HFF-Myc (cell line): ENCODE results near the gene TMEM94.
"Not testable (repeated sequence)": the region's sequence is repeated elsewhere in the genome, so short reads cannot be mapped to it uniquely, and the experiment has no call there.

Experiments
- DNase-seq: peaks from one replicate; pipeline ENCODE4 v3.0.0-alpha.2; 2011; ENCODE audit warnings: low read depth; ENCODE audit errors: extremely low read depth
- H3K4me3 ChIP-seq: replicated peaks from 2 replicates; pipeline ENCODE4 v1.5.1; 2011; ENCODE audit warnings: low read depth, mild to moderate bottlenecking, control low read depth, low read length
- TF ChIP-seq, protein P1 (sequence below): IDR thresholded peaks from 2 replicates; pipeline ENCODE4 v1.5.1; 2012; ENCODE audit warnings: mild to moderate bottlenecking, low read depth, low read length, control low read depth; ENCODE audit errors: missing control alignments

TMEM94 gene

GRCh38 chr17:75454193-75454592 lies 2.2 kb upstream of the TMEM94 start:
- no peak overlapping the region for H3K4me3 ChIP-seq
- DNase-seq: no peak
- TF ChIP-seq, protein P1, sequence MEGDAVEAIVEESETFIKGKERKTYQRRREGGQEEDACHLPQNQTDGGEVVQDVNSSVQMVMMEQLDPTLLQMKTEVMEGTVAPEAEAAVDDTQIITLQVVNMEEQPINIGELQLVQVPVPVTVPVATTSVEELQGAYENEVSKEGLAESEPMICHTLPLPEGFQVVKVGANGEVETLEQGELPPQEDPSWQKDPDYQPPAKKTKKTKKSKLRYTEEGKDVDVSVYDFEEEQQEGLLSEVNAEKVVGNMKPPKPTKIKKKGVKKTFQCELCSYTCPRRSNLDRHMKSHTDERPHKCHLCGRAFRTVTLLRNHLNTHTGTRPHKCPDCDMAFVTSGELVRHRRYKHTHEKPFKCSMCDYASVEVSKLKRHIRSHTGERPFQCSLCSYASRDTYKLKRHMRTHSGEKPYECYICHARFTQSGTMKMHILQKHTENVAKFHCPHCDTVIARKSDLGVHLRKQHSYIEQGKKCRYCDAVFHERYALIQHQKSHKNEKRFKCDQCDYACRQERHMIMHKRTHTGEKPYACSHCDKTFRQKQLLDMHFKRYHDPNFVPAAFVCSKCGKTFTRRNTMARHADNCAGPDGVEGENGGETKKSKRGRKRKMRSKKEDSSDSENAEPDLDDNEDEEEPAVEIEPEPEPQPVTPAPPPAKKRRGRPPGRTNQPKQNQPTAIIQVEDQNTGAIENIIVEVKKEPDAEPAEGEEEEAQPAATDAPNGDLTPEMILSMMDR: no peak

DNA sequence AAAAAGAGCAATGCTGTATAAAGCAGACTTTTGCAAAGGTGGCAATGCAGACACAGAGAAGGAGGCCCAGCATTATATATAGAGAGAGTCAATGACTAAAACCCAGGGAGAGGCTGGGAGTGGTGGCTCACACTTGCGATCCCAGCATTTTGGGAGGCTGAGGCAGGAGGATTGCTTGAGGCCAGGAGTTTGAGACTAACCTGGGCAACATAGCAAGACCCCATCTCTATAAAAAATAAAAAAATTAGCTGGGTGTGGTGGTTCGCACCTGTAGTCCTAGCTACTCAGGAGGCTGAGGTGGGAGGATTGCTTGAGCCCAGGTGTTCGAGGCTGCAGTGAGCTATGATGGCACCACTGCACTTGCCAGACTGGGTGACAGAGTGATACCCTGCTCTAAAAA lies 1.8 kb upstream of the TMEM94 start:
- DNase-seq, H3K4me3 ChIP-seq: not testable (repeated sequence)

GRCh38 chr17:75456039-75456416 lies 407 bp upstream of the TMEM94 start:
- TF ChIP-seq, protein P1: no peak
- DNase-seq: no peak
- H3K4me3 ChIP-seq: peak overlapping the region; percentile 68

DNA sequence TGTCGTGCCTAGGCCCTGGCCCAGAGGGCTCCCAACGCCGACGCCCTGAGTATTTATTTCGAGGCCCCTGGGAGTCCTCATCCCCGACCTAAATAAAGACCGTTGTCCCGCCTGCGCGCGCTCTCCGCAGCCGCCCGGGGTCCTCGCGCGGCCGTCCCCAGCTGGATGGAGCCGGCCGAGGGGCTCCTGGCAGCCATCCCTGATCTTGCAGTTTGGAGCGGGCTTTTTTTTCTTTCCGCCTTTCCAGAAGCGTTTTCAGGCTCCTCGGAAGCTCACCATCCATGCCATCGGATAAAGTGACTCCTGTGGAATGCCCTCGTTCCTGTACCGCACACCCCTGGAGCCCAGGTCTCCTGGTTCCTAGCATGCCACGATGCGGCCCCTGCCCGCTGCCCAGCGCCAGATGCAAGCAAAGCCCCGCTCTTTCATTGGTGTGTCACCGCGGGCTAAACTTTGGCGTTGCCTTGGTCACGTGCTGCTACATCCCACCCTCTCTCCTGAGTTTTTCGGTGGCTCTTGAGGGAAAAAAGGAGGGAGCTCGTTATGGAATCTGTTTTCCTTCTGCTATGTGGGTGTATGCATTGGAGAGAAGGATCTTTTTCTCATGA lies 716 bp downstream of the TMEM94 start:
- DNase-seq: no peak
- TF ChIP-seq, protein P1: no peak
- peak overlapping the region; percentile 68 for H3K4me3 ChIP-seq

DNA sequence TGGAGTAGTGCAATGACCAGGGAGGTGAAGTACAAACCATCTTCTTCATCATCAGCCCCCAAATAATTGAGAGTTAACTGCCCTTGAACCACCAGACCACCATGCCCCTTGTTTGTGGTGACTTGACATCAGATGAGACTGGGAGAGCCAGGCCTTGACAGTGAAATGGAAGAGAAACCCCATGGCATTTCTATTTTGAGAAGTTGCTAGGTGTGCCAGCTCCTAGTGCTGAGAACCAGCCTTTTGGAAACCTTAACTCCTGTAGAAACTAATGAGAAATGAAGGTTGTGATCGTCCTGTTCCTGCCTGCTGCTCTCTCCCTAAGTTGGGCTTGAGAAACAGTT lies 2.8 kb downstream of the TMEM94 start:
- TF ChIP-seq, protein P1: no peak
- no peak for DNase-seq

DNA sequence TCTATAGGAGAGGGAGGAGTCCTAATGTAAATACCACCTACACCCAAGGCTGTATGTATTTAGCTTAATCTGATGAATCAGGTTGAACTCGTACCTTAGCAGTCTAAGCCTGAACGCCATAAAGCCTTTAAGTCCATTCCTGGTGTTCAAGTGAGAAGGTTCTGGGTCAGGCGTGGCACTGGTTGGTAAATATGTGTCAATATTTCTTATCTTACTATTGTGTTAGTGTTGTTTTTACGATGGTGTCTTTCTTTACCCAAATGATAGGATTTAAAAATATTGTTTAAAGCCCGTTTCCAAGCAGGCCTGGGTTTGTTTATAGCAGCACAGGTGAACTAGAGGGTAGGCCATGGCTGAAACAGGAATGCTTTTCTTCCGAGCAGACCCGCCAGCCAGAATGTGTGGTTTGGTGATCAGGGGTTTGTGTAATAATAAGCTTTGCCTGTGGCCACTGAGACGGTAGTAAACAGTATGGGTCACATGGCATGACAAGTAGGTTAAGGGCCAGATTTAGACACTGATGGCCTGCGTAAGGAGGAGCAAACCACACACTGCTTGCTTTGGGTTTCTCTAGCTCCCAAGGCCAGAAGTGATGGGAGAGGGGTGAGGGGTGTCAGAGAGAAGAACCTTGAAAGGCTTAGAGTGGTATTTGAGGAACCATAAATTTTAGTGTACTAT lies 3.3 kb downstream of the TMEM94 start:
- H3K4me3 ChIP-seq: no peak overlapping the region
- TF ChIP-seq, protein P1: no peak
- no peak for DNase-seq

More for the DNA sequence above, 2.8 kb downstream of the TMEM94 start:
- H3K4me3 ChIP-seq: no peak overlapping the region

DNA sequence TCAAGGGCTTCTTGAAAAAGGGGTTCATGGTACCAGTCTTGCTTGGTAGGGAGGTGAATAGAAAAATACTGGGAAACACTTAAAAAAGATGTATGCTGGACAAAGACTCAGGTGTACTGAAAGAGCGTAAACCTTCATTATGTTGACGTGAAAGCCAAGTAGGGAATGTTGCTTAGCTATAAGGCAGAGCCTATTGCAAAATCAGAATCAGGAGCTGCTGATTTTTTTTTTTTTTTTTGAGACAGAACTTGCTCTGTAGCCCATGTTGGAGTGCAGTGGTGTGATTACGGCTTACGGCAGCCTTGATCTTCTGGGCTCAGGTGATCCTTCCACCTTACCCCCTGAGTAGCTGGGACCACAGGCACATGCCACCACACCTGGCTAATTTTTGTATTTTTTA lies 3.9 kb downstream of the TMEM94 start:
- no peak for DNase-seq
- no peak overlapping the region for H3K4me3 ChIP-seq
- TF ChIP-seq, protein P1: no peak
